Middle frontal gyrus (tissue), 1 donor: Measurements from ENCODE around the gene RPS17.
"Not testable (repeated sequence)": the region's sequence is repeated elsewhere in the genome, so short reads cannot be mapped to it uniquely, and the experiment has no call there.

Source experiments
- DNase-seq: peaks from one replicate; pipeline ENCODE4 v3.0.0-alpha.2; 2015; ENCODE audit warnings: low spot score; ENCODE audit errors: extremely low spot score

RPS17 gene

GRCh38 chr15:82548700-82549099, 8.4 kb upstream of the RPS17 start:
- DNase-seq: no peak

DNA sequence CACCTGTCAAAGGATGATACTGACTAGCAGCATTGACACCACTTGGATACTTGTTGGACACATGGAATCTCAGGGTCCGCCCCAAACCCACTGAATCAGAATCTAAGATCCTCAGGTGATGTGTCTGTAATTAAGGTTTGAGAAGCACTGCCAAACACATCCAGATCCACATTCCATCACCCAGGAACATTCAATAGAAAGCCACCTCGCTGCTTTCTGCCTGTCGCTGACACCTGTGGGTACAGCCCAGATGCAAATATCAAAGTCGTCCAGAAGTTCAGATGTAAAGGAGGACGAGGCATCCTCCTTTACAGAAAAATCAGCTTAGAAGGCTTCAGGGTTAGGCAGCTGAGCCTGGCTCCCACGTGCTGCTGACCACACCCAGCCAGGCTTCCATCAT, 5.2 kb upstream of the RPS17 start:
- no peak for DNase-seq

DNA sequence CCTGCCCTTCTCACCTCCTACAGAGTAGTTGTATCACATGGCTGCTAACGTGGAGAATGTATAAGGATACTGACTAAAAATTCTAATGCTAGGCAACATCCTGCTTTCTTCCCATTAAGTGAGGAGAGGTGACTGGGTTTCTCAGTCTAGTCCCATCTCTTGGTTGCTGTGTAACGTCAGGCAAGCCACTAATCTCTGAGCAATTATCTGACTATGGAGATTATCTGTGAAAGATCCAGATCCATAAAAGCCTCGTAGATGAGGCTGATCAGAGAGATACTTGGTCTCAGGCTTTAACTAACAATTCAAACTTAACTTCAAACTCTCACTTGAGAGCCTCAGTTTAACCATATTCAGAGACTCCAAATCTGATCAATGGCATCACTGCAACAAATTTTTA, 4.7 kb upstream of the RPS17 start:
- DNase-seq: no peak

- no peak for DNase-seq
Observed at GRCh38 chr15:82544431-82544830, 4.2 kb upstream of the RPS17 start.

DNA sequence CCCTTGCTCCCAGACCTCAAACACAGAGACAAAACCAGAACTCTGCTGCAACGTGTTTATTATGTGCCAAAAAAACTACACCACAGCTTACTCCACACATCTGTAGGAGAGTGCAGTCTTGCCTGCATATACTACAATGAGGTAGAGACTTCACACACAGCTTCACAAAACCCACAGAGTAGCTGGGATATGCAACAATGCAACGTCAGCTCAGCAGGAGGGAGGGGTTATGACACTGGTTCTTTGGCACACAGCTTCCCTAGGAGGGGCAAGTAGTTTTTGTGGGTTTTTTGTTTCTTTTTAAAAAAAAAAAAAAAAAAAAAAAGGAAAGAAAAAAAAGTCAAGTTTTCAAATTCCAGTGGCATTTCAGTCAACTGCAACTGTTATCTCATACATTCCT, 2.9 kb upstream of the RPS17 start:
- no peak for DNase-seq

DNA sequence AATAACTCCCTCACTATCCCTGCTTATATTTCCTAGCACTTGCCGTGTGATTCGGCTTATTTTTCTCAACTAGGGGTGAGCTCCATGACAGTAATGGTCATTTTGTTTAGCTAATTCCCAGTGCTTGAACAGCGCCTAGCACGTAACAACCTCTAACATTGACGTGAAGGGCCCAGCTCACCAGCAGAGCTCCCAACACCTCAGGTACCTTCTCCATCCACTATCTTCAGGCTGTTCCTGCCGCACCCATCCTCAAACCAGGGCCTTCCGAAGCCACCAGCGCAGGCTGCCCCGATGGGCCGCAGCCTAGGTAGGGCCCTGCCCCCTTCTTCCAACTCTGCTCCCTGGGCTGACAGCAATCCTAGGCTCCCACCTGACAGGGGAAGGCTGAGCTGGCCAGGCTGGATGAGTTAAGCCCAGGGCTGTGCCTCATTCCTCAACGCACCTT, 751 bp upstream of the RPS17 start:
- DNase-seq: no peak

DNA sequence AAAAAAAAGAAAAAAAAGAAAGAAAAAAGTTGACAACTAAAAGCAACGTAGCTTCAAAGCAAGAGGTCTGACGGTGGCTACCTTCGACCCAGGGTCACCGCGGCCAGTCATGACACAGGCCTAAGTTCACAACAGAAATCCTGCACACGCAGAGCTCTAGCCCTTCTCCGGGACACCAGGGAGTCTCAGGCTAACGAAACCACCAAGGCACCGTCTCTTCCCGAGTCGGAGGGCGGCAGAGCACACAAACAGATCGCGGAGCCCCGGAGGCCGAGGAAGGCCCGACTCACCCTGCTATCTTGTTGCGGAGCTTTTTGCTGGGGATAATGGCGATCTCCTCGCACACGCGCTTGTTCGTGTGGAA, 584 bp downstream of the RPS17 start:
- no peak for DNase-seq

GRCh38 chr15:82538961-82539690, 1.1 kb downstream of the RPS17 start:
- no peak for DNase-seq

DNA sequence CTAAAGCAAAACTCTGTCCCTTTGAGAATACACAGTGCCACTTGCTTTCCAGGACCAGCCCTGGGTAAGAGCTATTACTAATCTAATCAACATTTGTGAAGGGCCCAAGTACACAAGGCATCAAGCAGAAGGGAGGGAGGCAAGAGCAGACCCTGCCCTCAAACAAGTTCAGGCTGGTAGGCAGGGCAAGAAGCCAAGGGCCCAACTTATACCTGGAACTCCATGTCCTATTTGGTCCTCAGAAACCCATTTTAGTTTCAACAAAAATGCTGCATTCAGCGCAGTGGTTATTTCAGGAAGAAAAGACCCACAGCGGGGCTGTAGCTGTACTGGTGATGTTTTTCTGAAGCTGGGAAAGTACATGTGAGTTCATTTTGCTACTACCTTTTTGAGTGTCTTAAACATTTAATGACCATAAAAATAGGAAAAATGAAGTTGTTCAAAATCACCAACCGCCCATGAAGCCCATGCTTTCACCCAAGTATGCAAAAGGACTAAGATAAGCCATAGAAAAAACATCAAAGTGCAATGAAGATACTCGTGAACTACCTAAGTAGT, 2.8 kb downstream of the RPS17 start:
- no peak for DNase-seq

GRCh38 chr15:82536409-82537350, 3.6 kb downstream of the RPS17 start:
- no peak for DNase-seq

DNA sequence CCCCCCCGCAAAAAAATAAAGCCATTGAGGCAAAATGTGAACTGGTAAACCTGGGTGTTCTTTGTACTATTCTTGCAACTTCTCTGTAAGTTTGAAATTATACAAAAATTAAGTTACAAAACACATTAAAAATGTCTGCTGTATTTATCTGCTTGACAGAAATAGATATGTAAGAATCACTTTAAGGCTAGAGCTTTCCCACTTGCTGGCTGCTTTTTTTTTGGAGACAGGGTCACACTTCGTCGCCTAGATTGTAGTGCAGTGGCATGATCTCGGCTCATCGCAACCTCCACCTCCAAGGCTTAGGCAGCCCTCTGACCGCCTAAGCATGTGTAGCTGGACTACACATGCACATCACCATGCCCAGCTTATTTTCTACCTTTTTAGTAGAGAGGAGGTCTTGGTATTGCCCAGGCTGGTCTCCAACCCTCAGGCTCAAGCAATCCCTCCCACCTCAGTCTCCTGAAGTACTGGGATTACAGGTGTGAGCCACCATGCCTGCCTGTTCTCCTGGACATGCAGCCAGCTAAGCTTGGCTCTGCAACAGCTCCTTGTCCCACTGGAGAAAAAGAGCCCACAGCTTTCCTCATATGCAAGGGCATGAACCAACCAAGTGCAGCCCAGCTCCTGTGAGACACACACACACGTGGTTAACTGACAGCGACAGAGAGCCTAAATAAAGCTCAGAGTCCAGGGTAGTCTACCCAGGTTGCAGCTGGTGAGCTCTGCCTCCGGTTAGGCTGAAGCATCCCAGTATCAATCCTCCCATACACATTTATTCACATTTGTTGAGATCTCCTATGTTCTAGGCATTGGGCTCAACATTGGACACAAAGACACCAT, 4.5 kb downstream of the RPS17 start:
- DNase-seq: no peak

- not testable (repeated sequence) for DNase-seq
Observed at GRCh38 chr15:82535151-82535550, 5.1 kb downstream of the RPS17 start.

GRCh38 chr15:82534457-82534861, 5.8 kb downstream of the RPS17 start:
- DNase-seq: not testable (repeated sequence)

DNA sequence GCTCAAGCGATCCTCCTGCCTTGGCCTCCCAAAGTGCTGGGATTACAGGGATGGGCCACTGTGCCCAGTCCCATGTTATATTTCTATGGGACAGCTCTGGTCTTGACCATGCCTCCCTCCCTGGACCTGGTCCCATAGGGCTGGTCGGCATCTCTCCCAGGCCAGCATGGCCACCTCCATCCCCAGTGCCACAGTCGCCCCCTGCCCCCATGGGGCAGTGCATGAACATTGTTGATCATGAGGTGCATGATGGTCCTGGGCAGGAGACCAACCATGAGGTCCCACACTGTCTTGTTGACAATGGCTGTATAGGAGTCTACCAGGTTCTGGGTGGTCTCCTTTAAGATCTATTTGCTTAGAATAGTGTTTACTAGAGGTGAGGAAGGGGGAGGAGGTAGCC, 6.5 kb downstream of the RPS17 start:
- DNase-seq: no peak

DNA sequence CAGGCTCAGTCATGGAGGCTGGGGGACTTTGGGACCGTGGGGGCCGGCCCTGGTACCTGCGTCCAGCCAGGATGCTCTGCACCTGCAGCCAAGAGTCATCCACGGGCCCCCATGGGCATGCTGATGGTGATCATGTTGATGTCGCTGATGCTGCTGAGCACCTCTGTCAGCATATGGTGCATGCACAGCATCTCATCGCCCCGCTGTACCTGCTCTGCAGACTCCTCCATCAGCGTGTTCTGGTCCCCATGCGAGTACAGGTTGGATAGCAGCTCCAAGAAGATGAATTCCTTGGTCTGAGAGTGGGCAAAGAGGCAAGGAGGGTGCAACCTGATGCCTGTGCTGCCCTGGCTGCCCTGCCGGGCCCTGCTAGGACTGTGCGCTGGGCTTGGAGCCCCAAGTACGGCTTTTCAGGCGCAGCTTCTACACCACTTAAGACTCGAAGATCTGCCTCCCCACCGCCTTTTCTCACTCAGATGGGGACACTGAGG, 7.2 kb downstream of the RPS17 start:
- no peak for DNase-seq

GRCh38 chr15:82532383-82532990, 7.8 kb downstream of the RPS17 start:
- no peak for DNase-seq

- DNase-seq: no peak
Observed at GRCh38 chr15:82531496-82532382, 8.5 kb downstream of the RPS17 start.

DNA sequence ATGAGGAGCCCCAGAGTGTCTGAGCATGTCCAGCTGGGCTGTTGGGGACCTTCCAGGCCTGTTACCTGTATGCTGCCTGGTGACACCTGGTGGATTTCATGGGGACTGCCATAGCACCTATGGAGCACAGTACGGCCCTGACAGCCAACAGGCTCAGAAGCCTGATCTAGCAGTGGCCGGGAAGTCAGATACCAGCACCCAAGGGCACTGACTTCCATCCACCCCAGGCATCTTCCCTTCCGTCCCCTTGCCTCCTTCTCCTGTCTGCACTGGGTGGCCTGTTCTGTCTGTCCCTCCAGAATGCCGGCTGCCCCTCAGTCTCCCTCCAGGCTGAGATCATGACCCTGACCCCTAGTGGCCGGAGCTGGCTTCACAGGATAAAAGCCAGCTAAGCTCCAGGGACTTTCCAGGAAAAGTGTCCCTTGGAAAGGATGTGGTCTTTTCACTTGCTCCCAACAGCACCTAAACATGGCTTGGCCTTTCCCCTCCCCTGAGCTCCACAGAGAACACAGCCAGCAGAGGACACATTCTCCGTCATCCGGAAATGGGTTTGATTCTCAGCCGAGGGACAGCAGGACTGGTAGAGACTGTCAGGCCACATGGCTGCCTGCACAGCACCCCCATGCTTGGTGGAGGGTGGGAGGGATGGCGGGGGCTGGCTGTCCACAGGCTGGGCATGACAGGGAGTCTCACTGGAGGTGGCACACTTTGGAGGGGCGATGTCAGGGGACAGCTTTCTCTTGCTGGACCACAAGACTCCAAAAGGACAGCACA, 9.5 kb downstream of the RPS17 start:
- no peak for DNase-seq

GRCh38 chr15:82530006-82530405, 10.3 kb downstream of the RPS17 start:
- no peak for DNase-seq
